Measurements from ENCODE around the gene ITGA2.

DNA sequence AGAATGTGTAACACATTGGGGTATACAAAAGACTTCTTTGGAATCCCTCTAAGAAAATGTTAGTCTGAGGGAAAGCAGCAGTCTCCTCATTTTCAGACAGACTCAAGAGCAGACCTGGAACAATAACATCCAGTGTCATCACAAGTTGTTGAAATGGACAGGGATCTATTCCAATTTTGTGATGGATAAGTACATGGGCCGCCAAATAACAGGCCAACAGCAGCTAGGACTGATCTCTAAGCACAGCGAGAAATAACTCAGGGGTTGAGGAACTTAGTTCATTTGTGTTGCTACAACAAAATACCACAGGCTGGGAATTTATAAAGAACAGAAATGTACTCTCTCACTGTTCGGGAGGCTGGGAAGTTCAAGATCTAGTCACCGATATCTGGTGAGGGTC, 7.6 kb upstream of the ITGA2 start:
- TF ChIP-seq POLR2AphosphoS5 (IDR thresholded peaks at IDR 0.05; ENCODE audit: low read depth, low read length): no peak
- TF ChIP-seq POLR2A (IDR thresholded peaks at IDR 0.05; ENCODE audit: low read depth, low read length): no peak
- TF ChIP-seq TAF1 (IDR thresholded peaks at IDR 0.05; ENCODE audit: borderline replicate concordance, low read depth, low read length): no peak
